Measurements from ENCODE around the gene MAN2B2. TPM values are rescaled to one million over a fixed set of nuclear protein-coding genes. Genes with fewer than 3 reads are reported as not detected.

The MAN2B2 gene
- total RNA-seq, 4 donors from 2014 or later = 26.6 to 55.5 (median 31.7) TPM

GRCh38 chr4:6647582-6648230, 72.7 kb downstream of the MAN2B2 start:
- no peak for TF ChIP-seq CTCF (IDR thresholded peaks at IDR 0.05; ENCODE audit: low read depth)

- TF ChIP-seq CTCF (IDR thresholded peaks at IDR 0.05; ENCODE audit: low read depth) = no peak
Measured at GRCh38 chr4:6649216-6649615, 74.2 kb downstream of the MAN2B2 start.

- TF ChIP-seq CTCF (IDR thresholded peaks at IDR 0.05; ENCODE audit: low read depth) = no peak
Measured at GRCh38 chr4:6655924-6656323, 80.9 kb downstream of the MAN2B2 start.

- TF ChIP-seq CTCF (IDR thresholded peaks at IDR 0.05; ENCODE audit: low read depth) = no peak
Measured at GRCh38 chr4:6657242-6658208, 82.5 kb downstream of the MAN2B2 start.

- TF ChIP-seq CTCF (IDR thresholded peaks at IDR 0.05; ENCODE audit: low read depth) = no peak
Measured at GRCh38 chr4:6658209-6658595, 83.2 kb downstream of the MAN2B2 start.

DNA sequence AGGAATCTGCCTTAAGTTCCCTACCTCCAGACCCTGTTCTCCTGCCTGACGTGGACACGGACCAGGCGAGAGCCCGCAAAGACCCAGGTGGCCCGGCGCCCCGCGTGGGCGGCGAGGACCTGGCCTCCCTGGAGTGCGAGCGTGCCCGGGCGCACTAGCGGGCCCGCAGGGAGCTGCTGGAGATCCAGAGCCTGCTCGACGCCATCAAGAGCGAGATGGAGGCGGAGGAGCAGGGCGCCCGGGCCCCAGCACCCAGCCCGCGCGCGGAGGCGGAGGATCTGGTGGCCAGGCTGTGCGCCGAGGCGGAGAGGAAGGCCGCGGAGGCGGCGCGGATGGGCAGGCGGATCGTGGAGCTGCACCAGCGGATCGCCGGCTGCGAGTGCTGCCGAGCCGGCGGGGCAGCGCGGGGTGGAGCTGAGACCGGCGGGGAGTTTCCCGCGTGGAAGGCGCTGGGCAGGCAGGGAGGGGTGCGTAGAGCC, 83.6 kb downstream of the MAN2B2 start:
- TF ChIP-seq CTCF (IDR thresholded peaks at IDR 0.05; ENCODE audit: low read depth) = no peak

DNA sequence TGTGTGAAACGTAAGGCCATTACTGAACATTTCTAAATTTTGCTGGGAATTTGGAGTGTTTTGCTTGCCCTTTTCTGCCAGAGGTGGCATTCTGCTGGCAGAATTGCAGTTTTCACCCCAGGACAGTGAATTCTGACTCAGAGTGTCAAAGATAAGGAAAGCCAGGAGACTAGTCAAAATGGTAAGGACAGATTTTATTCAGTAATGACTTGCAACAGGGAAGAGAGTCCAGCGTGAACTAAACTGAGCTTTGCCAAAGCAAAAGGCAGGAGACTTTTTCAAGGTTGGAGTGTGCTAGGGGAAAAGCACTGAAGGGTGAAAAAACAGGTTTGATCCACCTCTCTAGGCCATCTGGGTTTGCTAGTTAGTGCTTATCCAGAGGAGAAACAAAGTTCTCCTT, 84.9 kb downstream of the MAN2B2 start:
- no peak for TF ChIP-seq CTCF (IDR thresholded peaks at IDR 0.05; ENCODE audit: low read depth)
